AG04450 (cell line): ENCODE measurements around the gene NEO1. TPM values are rescaled to one million over a fixed set of nuclear protein-coding genes. Genes with fewer than 3 reads are reported as not detected.

Experiments
- CTCF ChIA-PET: fragments of 300-600, 350-600 bp; formaldehyde crosslinking; extraction: SDS; loops from one replicate; lab custom pipeline; 2022; ENCODE audit warnings: antibody characterized with exemption, inconsistent platforms; lab: Charles Lee
- POLR2A ChIA-PET: fragments of 350-600 bp; formaldehyde crosslinking; extraction: SDS; loops from one replicate; lab custom pipeline; 2021; ENCODE audit warnings: antibody characterized with exemption, inconsistent platforms; lab: Yijun Ruan, JAX
- DNase-seq: peaks from one replicate; pipeline ENCODE4 v3.0.0-alpha.2; 2011; ENCODE audit warnings: low read depth, low spot score
- H3K27ac ChIP-seq: one replicate; pipeline ENCODE4 v1.5.1; 2012; ENCODE audit warnings: low read depth, low read length, control low read depth
- H3K27me3 ChIP-seq: one replicate; pipeline ENCODE4 v1.6.0; 2012; ENCODE audit warnings: low read length; ENCODE audit not compliant: control insufficient read depth, insufficient read depth
- H3K4me3 ChIP-seq: 2 replicates; pipeline ENCODE4 v1.5.1; 2011; ENCODE audit warnings: mild to moderate bottlenecking, low read depth, low read length, control low read depth
- H3K9me3 ChIP-seq: 2 replicates; pipeline ENCODE4 v1.5.1; 2012; ENCODE audit warnings: low read length; ENCODE audit not compliant: control insufficient read depth, insufficient read depth
- polyA plus RNA-seq: library from polyadenylated mRNA; depleted of rRNA; stranded (reverse); fragments of >200 nt; gene quantifications from 2 replicates; pipeline ENCODE4 v1.2.3, GENCODE V29; 2011
- TF ChIP-seq, protein P1 (sequence below): IDR thresholded peaks from 2 replicates; pipeline ENCODE4 v1.5.1; 2011; ENCODE audit warnings: low read depth, low read length, control low read depth, inconsistent platforms

The NEO1 gene
- polyA plus RNA-seq, 1 experiment = 3.5 TPM

DNA sequence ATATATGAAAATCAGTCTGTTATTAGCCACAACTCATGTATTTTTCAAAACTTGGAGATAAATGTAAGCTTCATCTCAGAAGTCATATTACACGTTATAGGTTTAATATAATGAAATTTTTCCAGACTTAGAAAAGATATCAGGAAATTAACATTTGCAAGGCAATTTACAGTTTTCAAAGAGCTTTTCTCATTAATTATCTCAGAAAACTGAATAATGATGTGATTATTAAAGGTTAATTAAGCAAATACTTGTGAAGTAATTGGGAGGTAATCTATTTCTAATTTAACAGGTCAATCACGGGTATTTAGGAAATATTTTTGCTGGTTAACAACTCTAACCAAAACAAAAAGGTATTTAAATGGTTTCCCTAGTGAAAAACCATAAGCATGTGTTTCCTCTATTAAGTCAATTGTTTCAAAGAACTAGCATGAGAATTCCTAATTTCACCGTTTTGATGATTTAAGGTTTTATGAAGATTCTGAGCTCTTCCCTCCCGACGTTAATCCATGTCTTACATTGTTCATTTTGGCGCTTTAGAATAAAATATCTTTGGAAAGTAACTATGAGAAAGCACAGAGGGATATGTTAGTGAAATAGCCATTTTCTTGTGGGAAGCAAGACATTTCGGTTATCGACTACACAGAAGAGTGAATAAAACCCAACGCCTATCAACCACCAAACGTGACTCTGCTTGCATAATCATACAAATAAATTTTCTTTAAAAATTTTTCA lies 1.5 kb upstream of the NEO1 start:
- no peak overlapping the region; the same call in 1 of the 2 replicates for H3K4me3 ChIP-seq
- ChIA-PET POLR2A (no interaction called here), CTCF (interaction anchor here (0.6 kb wide), 1 partner anchor 37 kb away, joined by 3 read pairs; no protein-coding TSS in a partner anchor)
- TF ChIP-seq, protein P1, sequence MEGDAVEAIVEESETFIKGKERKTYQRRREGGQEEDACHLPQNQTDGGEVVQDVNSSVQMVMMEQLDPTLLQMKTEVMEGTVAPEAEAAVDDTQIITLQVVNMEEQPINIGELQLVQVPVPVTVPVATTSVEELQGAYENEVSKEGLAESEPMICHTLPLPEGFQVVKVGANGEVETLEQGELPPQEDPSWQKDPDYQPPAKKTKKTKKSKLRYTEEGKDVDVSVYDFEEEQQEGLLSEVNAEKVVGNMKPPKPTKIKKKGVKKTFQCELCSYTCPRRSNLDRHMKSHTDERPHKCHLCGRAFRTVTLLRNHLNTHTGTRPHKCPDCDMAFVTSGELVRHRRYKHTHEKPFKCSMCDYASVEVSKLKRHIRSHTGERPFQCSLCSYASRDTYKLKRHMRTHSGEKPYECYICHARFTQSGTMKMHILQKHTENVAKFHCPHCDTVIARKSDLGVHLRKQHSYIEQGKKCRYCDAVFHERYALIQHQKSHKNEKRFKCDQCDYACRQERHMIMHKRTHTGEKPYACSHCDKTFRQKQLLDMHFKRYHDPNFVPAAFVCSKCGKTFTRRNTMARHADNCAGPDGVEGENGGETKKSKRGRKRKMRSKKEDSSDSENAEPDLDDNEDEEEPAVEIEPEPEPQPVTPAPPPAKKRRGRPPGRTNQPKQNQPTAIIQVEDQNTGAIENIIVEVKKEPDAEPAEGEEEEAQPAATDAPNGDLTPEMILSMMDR = no peak
- H3K9me3 ChIP-seq = no peaks in the 10 kb centered on the region
- DNase-seq = no peak
- no peak overlapping the region for H3K27ac ChIP-seq
- H3K27me3 ChIP-seq = peaks cover 37% of the 10 kb centered on the region

DNA sequence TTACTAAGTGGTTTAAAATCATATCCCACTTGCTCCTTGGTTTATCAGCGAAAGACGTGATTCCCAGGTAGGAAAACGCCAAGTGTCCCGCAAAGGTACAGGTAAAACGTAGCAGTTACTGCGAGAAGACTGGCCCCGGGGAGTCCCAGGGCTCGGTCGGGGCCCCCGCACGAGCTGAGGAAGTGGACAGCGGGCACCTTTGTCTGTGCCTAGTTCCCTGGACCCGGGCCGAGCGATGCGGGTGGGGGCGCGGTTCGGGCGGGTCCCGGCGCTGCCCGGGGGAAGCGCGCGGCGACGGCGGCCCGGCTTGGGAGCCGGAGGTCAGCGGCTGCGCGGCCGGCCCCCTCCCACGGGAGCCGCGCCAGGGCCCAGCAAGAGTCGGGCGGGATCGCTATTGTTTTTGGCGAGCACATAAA lies 864 bp upstream of the NEO1 start:
- no peaks in the 10 kb centered on the region for H3K9me3 ChIP-seq
- H3K27ac ChIP-seq = no peak overlapping the region
- POLR2A ChIA-PET = interaction anchor here (0.7 kb wide), 1 partner anchor 260 kb away, joined by 4 read pairs; no protein-coding TSS in a partner anchor
- no peak for DNase-seq
- CTCF ChIA-PET = no interaction called here
- TF ChIP-seq, protein P1 = no peak
- peaks cover 41% of the 10 kb centered on the region for H3K27me3 ChIP-seq
- peak overlapping the region; percentile 72 for H3K4me3 ChIP-seq

DNA sequence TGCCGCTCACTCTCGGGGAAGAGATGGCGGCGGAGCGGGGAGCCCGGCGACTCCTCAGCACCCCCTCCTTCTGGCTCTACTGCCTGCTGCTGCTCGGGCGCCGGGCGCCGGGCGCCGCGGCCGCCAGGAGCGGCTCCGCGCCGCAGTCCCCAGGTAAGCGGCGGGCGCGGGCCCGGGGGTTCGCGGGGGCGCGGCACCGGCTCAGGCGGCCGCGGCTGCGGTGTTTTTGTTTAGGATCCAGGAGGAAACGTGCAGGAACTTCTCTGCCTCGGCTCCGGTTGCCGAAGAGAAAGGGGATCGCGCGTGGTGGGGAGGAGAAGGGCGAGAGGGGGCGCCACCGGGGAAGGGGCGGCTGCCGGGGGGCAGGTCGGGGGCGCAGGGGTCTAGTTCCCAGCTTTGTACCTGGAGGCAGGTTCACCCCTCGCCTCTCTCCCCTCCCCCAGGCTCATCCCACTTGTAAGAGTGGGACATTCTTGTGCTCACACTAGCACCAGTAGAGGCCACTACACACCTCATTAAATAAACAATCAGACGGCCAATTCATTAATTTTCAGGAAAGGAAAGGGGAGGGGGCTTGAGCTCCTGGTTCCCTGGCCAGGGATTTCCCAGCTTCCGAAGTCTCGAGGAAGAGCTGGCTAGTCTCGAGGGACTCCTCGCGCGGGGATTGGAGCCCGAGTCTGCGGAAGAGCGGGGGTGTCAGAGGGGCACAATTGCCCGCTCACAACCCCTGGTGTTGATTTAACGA lies 562 bp downstream of the NEO1 start:
- no peak for DNase-seq

DNA sequence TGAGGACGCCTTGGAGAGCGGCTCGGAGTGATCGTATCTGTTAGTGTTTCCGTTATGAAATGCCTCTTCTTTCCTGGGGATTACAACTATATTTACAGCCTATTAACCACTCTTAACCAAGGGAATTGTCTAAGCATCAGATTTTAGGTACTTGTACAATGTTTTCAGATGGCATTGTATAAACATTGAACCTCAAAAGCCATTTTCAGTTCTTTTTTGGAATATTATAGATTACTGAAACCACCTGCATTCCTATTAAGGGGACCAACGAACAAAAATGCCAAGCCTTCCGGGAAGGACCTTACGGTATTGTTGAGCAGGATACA lies 1.1 kb downstream of the NEO1 start:
- Histone ChIP-seq H3K27me3 (peaks cover 39% of the 10 kb centered on the region), H3K4me3 (peak overlapping the region; percentile 60), H3K9me3 (no peaks in the 10 kb centered on the region), H3K27ac (no peak overlapping the region)
- ChIA-PET POLR2A (no interaction called here), CTCF (no interaction called here)
- TF ChIP-seq, protein P1 = no peak
- DNase-seq = no peak

More for the DNA sequence above, 562 bp downstream of the NEO1 start:
- Histone ChIP-seq H3K9me3 (no peaks in the 10 kb centered on the region), H3K27me3 (peaks cover 40% of the 10 kb centered on the region), H3K27ac (no peak overlapping the region), H3K4me3 (peak overlapping the region; percentile 60)
- ChIA-PET CTCF (interaction anchor here (0.6 to 1.0 kb wide), 2 partner anchors 17 to 70 kb away, joined by 3 read pairs; no protein-coding TSS in a partner anchor), POLR2A (interaction anchor here (0.8 kb wide), 1 partner anchor 13 kb away, joined by 3 read pairs; no protein-coding TSS in a partner anchor)
- TF ChIP-seq, protein P1 = peak; percentile 26
